Measurements from ENCODE around the gene EIF4G1.

The EIF4G1 gene

GRCh38 chr3:184300378-184300720 lies 14.1 kb upstream of the EIF4G1 start:
- no peak for DNase-seq (ENCODE audit: low read depth in 2 of 3, low spot score in 2 of 3)

- DNase-seq (ENCODE audit: low read depth in 2 of 3, low spot score in 2 of 3) = no peak
Measured at GRCh38 chr3:184305577-184305976, 8.8 kb upstream of the EIF4G1 start.

- no peak for DNase-seq (ENCODE audit: low read depth in 2 of 3, low spot score in 2 of 3)
Measured at GRCh38 chr3:184306341-184306972, 7.9 kb upstream of the EIF4G1 start.

- no peak for DNase-seq (ENCODE audit: low read depth in 2 of 3, low spot score in 2 of 3)
Measured at GRCh38 chr3:184307915-184308314, 6.5 kb upstream of the EIF4G1 start.

GRCh38 chr3:184308744-184309143 lies 5.7 kb upstream of the EIF4G1 start:
- DNase-seq (ENCODE audit: low read depth in 2 of 3, low spot score in 2 of 3) = no peak

- no peak for DNase-seq (ENCODE audit: low read depth in 2 of 3, low spot score in 2 of 3)
Measured at GRCh38 chr3:184311633-184312032, 2.8 kb upstream of the EIF4G1 start.

- DNase-seq (ENCODE audit: low read depth in 2 of 3, low spot score in 2 of 3) = peak in 1 of 3 experiments; percentile 40
Measured at GRCh38 chr3:184314700-184315542, 515 bp downstream of the EIF4G1 start.

GRCh38 chr3:184315543-184315867 lies 1.1 kb downstream of the EIF4G1 start:
- no peak for DNase-seq (ENCODE audit: low read depth in 2 of 3, low spot score in 2 of 3)

- no peak for DNase-seq (ENCODE audit: low read depth in 2 of 3, low spot score in 2 of 3)
Measured at GRCh38 chr3:184315871-184316661, 1.7 kb downstream of the EIF4G1 start.

- no peak for DNase-seq (ENCODE audit: low read depth in 2 of 3, low spot score in 2 of 3)
Measured at GRCh38 chr3:184316792-184317191, 2.4 kb downstream of the EIF4G1 start.

- DNase-seq (ENCODE audit: low read depth in 2 of 3, low spot score in 2 of 3) = no peak
Measured at GRCh38 chr3:184317201-184317600, 2.8 kb downstream of the EIF4G1 start.

GRCh38 chr3:184320104-184320445 lies 5.7 kb downstream of the EIF4G1 start:
- DNase-seq (ENCODE audit: low read depth in 2 of 3, low spot score in 2 of 3) = no peak

- DNase-seq (ENCODE audit: low read depth in 2 of 3, low spot score in 2 of 3) = no peak
Measured at GRCh38 chr3:184321666-184322065, 7.3 kb downstream of the EIF4G1 start.

GRCh38 chr3:184322731-184323487 lies 8.5 kb downstream of the EIF4G1 start:
- no peak for DNase-seq (ENCODE audit: low read depth in 2 of 3, low spot score in 2 of 3)

- no peak for DNase-seq (ENCODE audit: low read depth in 2 of 3, low spot score in 2 of 3)
Measured at GRCh38 chr3:184323696-184324095, 9.3 kb downstream of the EIF4G1 start.

- no peak for DNase-seq (ENCODE audit: low read depth in 2 of 3, low spot score in 2 of 3)
Measured at GRCh38 chr3:184325269-184325668, 10.9 kb downstream of the EIF4G1 start.

GRCh38 chr3:184325715-184326369 lies 11.4 kb downstream of the EIF4G1 start:
- DNase-seq (ENCODE audit: low read depth in 2 of 3, low spot score in 2 of 3) = no peak

GRCh38 chr3:184327171-184327570 lies 12.8 kb downstream of the EIF4G1 start:
- DNase-seq (ENCODE audit: low read depth in 2 of 3, low spot score in 2 of 3) = no peak

GRCh38 chr3:184328516-184328915 lies 14.1 kb downstream of the EIF4G1 start:
- DNase-seq (ENCODE audit: low read depth in 2 of 3, low spot score in 2 of 3) = no peak

- no peak for DNase-seq (ENCODE audit: low read depth in 2 of 3, low spot score in 2 of 3)
Measured at GRCh38 chr3:184332370-184333090, 18.1 kb downstream of the EIF4G1 start.

All from activated CD8-positive, alpha-beta memory T cell treated with anti-CD3 and anti-CD28 coated beads for 48 hours (primary cell).